GM18873 (cell line): ENCODE results near the gene HCAR1.
"Not testable (repeated sequence)": the region's sequence is repeated elsewhere in the genome, so short reads cannot be mapped to it uniquely, and the experiment has no call there.

ENCODE experiments used
- ATAC-seq: cut with Tn5 transposase; IDR thresholded peaks from one replicate; pipeline ENCODE4 v1.9.1; 2021; ENCODE audit warnings: mild to moderate bottlenecking, moderate library complexity, moderate number of reproducible peaks; ENCODE audit not compliant: unreplicated experiment, low FRiP score

The HCAR1 gene

DNA sequence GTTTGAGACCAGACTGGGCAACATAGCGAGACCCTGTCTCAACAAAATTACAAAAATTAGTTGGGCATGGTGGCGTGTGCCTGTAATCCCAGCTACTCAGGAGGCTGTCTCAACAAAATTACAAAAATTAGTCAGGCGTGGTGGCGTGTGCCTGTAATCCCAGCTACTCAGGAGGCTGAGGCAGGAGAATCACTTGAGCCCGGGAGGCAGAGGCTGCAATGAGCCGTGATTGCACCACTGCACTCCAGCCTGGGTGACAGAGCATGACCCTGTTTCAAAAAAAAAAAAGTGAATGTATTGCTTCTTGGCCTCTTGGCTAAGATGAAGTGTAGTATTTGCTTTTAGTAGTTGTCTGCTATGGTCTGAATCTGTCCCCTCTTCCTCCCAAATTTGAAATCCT is 49.7 kb downstream of the HCAR1 start:
- not testable (repeated sequence) for ATAC-seq

DNA sequence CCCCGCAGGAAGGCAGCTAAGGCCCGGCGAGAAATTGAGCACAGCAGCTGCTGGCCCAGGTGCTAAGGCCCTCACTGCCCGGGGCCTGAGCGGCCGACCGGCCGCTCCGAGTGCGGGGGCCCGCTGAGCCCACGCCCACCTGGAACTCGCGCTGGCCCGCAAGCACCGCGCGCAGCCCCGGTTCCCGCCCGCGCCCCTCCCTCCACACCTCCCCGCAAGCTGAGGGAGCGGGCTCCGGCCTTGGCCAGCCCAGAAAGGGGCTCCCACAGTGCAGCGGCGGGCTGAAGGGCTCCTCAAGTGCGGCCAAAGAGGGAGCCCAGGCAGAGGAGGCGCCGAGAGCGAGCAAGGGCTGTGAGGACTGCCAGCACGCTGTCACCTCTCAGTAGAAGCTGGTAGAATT is 53.9 kb downstream of the HCAR1 start:
- not testable (repeated sequence) for ATAC-seq
